HCT116 (cell line): ENCODE measurements around the gene COL19A1. TPM values are rescaled to one million over a fixed set of nuclear protein-coding genes. Genes with fewer than 3 reads are reported as not detected.

Source experiments
- ATAC-seq: fragments of 200-7000 bp; cut with Tn5 transposase; 2 replicates; pipeline ENCODE4 v1.9.1; 2020; ENCODE audit warnings: mild to moderate bottlenecking, moderate library complexity
- BruUV-seq: library from RNA; stranded (reverse); fragments of 400-500 nt; replicated peaks from 2 replicates; lab custom pipeline; 2021; lab: Mats Ljungman, UMichigan
- CTCF ChIA-PET: fragments of 300-600 bp; sonication (Branson Sonifier 250); formaldehyde crosslinking; loops from one replicate; lab custom pipeline; 2021; ENCODE audit warnings: antibody characterized with exemption; lab: Charles Lee
- POLR2A ChIA-PET: fragments of 300-600, 350-600 bp; sonication (Branson Sonifier 250); formaldehyde crosslinking; loops from one replicate; lab custom pipeline; 2021; ENCODE audit warnings: antibody characterized with exemption; lab: Charles Lee
- RAD21 ChIA-PET, 2 experiments: fragments of 300-600 bp; sonication (Branson Sonifier 250); formaldehyde crosslinking; loops; one replicate each; lab custom pipeline; 2023; ENCODE audit warnings: low total read pairs in 2 of 2; ENCODE audit not compliant: uncharacterized antibody in 2 of 2, unreplicated experiment in 2 of 2, low non-redundant PET in 1 of 2; lab: Charles Lee
- DNase-seq: peaks from one replicate; pipeline ENCODE4 v3.0.0-alpha.2; 2010; ENCODE audit warnings: low read depth, low spot score
- H2AFZ ChIP-seq: fragments of 200-600 bp; shearing (Covaris generic), sonication (generic); 2 replicates; pipeline ENCODE4 v1.6.1; 2017; ENCODE audit warnings: low read depth, mixed run types, mixed read lengths, antibody characterized with exemption, low read length; ENCODE audit not compliant: poor library complexity, severe bottlenecking
- H3K27ac ChIP-seq: 2 replicates; pipeline ENCODE4 v1.5.1; 2012; ENCODE audit warnings: low read depth, low read length
- H3K27me3 ChIP-seq: fragments of 200-600 bp; sonication (generic); 2 replicates; pipeline ENCODE4 v1.6.1; 2016; ENCODE audit warnings: mixed run types, low read length, mixed read lengths; ENCODE audit not compliant: insufficient read depth
- H3K36me3 ChIP-seq, 2 experiments: fragments of 200-500 bp in 1 of 2; fragments of 200-600 bp in 1 of 2; sonication (Bioruptor generic) in 1 of 2; sonication (generic) in 1 of 2; 2 replicates each; pipeline versions ENCODE4 v1.5.1 to v1.6.1; 2014 to 2016; ENCODE audit warnings: low read length in 2 of 2, inconsistent platforms in 1 of 2, mixed read lengths in 1 of 2, mixed run types in 1 of 2; ENCODE audit not compliant: insufficient read depth in 2 of 2, control insufficient read depth in 1 of 2
- H3K4me1 ChIP-seq, 2 experiments: fragments of 200-600 bp in 1 of 2; sonication (generic) in 1 of 2; 2 replicates each; pipeline versions ENCODE4 v1.5.1 to v1.6.1; 2012 to 2017; ENCODE audit warnings: low read length in 2 of 2, inconsistent platforms in 1 of 2, mild to moderate bottlenecking in 1 of 2, mixed read lengths in 1 of 2, mixed run types in 1 of 2, moderate library complexity in 1 of 2; ENCODE audit not compliant: insufficient read depth in 2 of 2, control insufficient read depth in 1 of 2
- H3K4me2 ChIP-seq: fragments of 200-600 bp; sonication (generic); 2 replicates; pipeline ENCODE4 v1.6.1; 2017; ENCODE audit warnings: mixed run types, low read length, mixed read lengths
- H3K4me3 ChIP-seq, 2 experiments: fragments of 200-600 bp in 1 of 2; sonication (generic) in 1 of 2; replicated peaks in 1 of 2; 2 replicates each; pipeline ENCODE4 v1.5.1; 2011 to 2016; ENCODE audit warnings: low read length in 2 of 2, control low read depth in 1 of 2, low read depth in 1 of 2, mild to moderate bottlenecking in 1 of 2, mixed read lengths in 1 of 2, mixed run types in 1 of 2
- H3K79me2 ChIP-seq: fragments of 200-600 bp; sonication (generic); 2 replicates; pipeline ENCODE4 v1.6.1; 2017; ENCODE audit warnings: mild to moderate bottlenecking, mixed run types, low read length, moderate library complexity, mixed read lengths; ENCODE audit not compliant: insufficient read depth
- H3K9ac ChIP-seq: fragments of 200-600 bp; sonication (generic); 2 replicates; pipeline ENCODE4 v1.6.1; 2016; ENCODE audit warnings: low read length, mixed read lengths
- H3K9me2 ChIP-seq: fragments of 200-600 bp; sonication (generic), shearing (Covaris generic); 2 replicates; pipeline ENCODE4 v1.6.1; 2017; ENCODE audit warnings: mixed run types, mild to moderate bottlenecking, moderate library complexity; ENCODE audit not compliant: insufficient read depth
- H3K9me3 ChIP-seq, 2 experiments: fragments of 200-500 bp in 1 of 2; fragments of 200-600 bp in 1 of 2; sonication (Bioruptor generic) in 1 of 2; sonication (generic) in 1 of 2; 2 replicates each; pipeline ENCODE4 v1.6.1; 2014 to 2017; ENCODE audit warnings: low read length in 2 of 2, mixed read lengths in 2 of 2, inconsistent platforms in 1 of 2, low read depth in 1 of 2, mild to moderate bottlenecking in 1 of 2, mixed run types in 1 of 2, moderate library complexity in 1 of 2; ENCODE audit not compliant: control insufficient read depth in 1 of 2, insufficient read depth in 1 of 2
- H4K20me1 ChIP-seq: fragments of 200-600 bp; sonication (generic), shearing (Covaris generic); 2 replicates; pipeline ENCODE4 v1.6.1; 2017; ENCODE audit warnings: mixed run types, mild to moderate bottlenecking, moderate library complexity; ENCODE audit not compliant: insufficient read depth
- CBX3 ChIP-seq: IDR thresholded peaks from 2 replicates; pipeline ENCODE4 v1.6.1; 2012; ENCODE audit warnings: low read depth
- CEBPB ChIP-seq: IDR thresholded peaks from 2 replicates; pipeline ENCODE4 v1.6.1; 2012; ENCODE audit warnings: low read depth
- EGR1 ChIP-seq: IDR thresholded peaks from 2 replicates; pipeline ENCODE4 v1.6.1; 2012; ENCODE audit warnings: low read depth
- EZH2phosphoT487 ChIP-seq: fragments of 200-600 bp; IDR thresholded peaks from 2 replicates; pipeline ENCODE4 v1.6.1; 2018; ENCODE audit warnings: antibody characterized with exemption, borderline replicate concordance
- FOSL1 ChIP-seq: IDR thresholded peaks from 2 replicates; pipeline ENCODE4 v1.6.1; 2012; ENCODE audit warnings: low read depth
- JUND ChIP-seq: IDR thresholded peaks from 2 replicates; pipeline ENCODE4 v1.6.1; 2012
- TCF7L2 ChIP-seq: IDR thresholded peaks from 2 replicates; pipeline ENCODE4 v1.7.0; 2011; ENCODE audit warnings: borderline replicate concordance, inconsistent platforms; ENCODE audit not compliant: insufficient read depth, insufficient read length; ENCODE audit errors: extremely low read depth
- ZNF274 ChIP-seq: fragments of 200-500 bp; sonication (Bioruptor generic); IDR thresholded peaks from 2 replicates; pipeline ENCODE4 v1.6.1; 2014; ENCODE audit warnings: mild to moderate bottlenecking, low read depth, low read length, inconsistent platforms
- intact Hi-C: fragments of 100-400 bp; cut with micrococcal nuclease; formaldehyde crosslinking; loops from 2 replicates; pipeline ENCODE4 v1.10.0; 2022
- total RNA-seq: library from RNA; stranded (reverse); gene quantifications from one replicate; pipeline ENCODE4 v1.2.1, GENCODE V29; 2021; ENCODE audit not compliant: unreplicated experiment
- TF ChIP-seq, protein P1 (sequence below), 3 experiments: fragments of 200-600 bp in 1 of 3; sonication (generic) in 1 of 3; IDR thresholded peaks in 2 of 3; conservative IDR thresholded peaks in 1 of 3; 2 replicates each; pipeline ENCODE4 v1.5.1; 2012 to 2017; ENCODE audit warnings: low read depth in 2 of 3, low read length in 2 of 3, antibody characterized with exemption in 1 of 3, borderline replicate concordance in 1 of 3, control low read depth in 1 of 3, mild to moderate bottlenecking in 1 of 3, mixed read lengths in 1 of 3, mixed run types in 1 of 3, moderate library complexity in 1 of 3; ENCODE audit not compliant: insufficient read depth in 1 of 3
- TF ChIP-seq, protein P2 (sequence below): IDR thresholded peaks from 2 replicates; pipeline ENCODE4 v1.6.1; 2012

COL19A1 gene
- total RNA-seq, 1 experiment from 2014 or later = not detected

DNA sequence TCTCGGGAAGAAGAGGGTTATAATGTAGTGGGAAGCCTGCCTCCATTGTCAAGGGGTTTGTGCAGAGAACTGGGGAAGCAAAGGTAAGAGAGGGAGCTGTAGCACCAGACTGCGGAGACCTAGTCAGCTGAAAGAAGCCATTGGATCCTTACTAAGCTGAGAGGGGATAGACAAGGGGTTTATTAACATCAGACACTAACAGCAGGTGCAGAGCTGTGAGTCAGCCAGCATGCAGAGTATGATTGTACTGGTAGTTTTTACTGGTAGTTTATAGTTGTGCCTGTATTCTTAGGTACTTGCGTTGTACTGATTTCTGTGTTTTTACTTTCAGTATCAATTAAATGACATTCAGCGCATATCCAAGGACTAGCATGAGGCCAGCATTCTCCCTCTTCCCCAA, 17.8 kb upstream of the COL19A1 start:
- intact Hi-C loops = no loop called here
- no peak overlapping the region for H3K4me3 ChIP-seq
- no peak for DNase-seq

DNA sequence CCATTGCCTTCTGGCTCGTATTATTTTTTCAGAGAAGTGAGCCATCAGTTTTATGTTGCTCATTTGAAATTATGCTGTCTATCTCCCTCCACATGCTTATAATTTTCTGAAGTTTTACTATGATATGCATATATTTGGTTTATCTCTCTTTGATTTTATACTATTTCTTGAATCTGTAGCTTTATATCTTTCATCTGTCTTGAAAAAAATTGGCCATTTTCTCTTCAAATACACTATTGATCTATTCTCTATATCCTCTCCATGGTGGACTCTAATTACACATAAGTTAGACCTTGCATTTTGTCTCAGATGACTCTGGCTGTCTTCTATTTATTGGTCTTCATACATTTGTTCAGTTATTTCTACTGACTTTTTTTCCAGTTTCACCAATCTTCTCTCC, 13.7 kb upstream of the COL19A1 start:
- RAD21 ChIA-PET = no interaction called here
- CTCF ChIA-PET = no interaction called here
- POLR2A ChIA-PET = no interaction called here
- Histone ChIP-seq H3K4me2 (no peak overlapping the region), H3K4me1 (no peaks in the 10 kb centered on the region), H3K9ac (no peak overlapping the region), H3K79me2 (no peaks in the 10 kb centered on the region), H3K27ac (no peak overlapping the region), H3K4me3 (no peak overlapping the region), H3K9me2 (no peaks in the 10 kb centered on the region), H4K20me1 (no peaks in the 10 kb centered on the region), H3K27me3 (no peaks in the 10 kb centered on the region), H3K36me3 (no peaks in the 10 kb centered on the region), H3K9me3 (no peaks in the 10 kb centered on the region), H2AFZ (no peak overlapping the region)
- intact Hi-C loops = no loop called here
- BruUV-seq = no TSS peak
- ATAC-seq (no peak), DNase-seq (no peak)
- TF ChIP-seq, protein P1, sequence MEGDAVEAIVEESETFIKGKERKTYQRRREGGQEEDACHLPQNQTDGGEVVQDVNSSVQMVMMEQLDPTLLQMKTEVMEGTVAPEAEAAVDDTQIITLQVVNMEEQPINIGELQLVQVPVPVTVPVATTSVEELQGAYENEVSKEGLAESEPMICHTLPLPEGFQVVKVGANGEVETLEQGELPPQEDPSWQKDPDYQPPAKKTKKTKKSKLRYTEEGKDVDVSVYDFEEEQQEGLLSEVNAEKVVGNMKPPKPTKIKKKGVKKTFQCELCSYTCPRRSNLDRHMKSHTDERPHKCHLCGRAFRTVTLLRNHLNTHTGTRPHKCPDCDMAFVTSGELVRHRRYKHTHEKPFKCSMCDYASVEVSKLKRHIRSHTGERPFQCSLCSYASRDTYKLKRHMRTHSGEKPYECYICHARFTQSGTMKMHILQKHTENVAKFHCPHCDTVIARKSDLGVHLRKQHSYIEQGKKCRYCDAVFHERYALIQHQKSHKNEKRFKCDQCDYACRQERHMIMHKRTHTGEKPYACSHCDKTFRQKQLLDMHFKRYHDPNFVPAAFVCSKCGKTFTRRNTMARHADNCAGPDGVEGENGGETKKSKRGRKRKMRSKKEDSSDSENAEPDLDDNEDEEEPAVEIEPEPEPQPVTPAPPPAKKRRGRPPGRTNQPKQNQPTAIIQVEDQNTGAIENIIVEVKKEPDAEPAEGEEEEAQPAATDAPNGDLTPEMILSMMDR (IDR thresholded peaks at IDR 0.05 in 2 of 3, conservative IDR thresholded peaks at IDR 0.05 in 1 of 3; ENCODE audit: borderline replicate concordance in 1 of 3, insufficient read depth in 1 of 3, low read depth in 2 of 3, low read length in 2 of 3) = no peak
- TF ChIP-seq ZNF274 (no peak), JUND (no peak), EGR1 (no peak), FOSL1 (no peak), EZH2phosphoT487 (no peak), CBX3 (no peak), TCF7L2 (no peak)
- TF ChIP-seq, protein P2, sequence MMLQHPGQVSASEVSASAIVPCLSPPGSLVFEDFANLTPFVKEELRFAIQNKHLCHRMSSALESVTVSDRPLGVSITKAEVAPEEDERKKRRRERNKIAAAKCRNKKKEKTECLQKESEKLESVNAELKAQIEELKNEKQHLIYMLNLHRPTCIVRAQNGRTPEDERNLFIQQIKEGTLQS = no peak

More for the DNA sequence above, 17.8 kb upstream of the COL19A1 start:
- H3K27ac ChIP-seq = no peak overlapping the region
- no peak overlapping the region for H3K9ac ChIP-seq
- RAD21 ChIA-PET = no interaction called here
- no peak overlapping the region for H3K4me2 ChIP-seq
- POLR2A ChIA-PET = no interaction called here
- no peaks in the 10 kb centered on the region for H3K79me2 ChIP-seq
- no peaks in the 10 kb centered on the region for H3K9me3 ChIP-seq
- H3K27me3 ChIP-seq = no peaks in the 10 kb centered on the region
- TF ChIP-seq CEBPB (no peak), EZH2phosphoT487 (no peak), ZNF274 (no peak), EGR1 (no peak)
- TF ChIP-seq, protein P1 (IDR thresholded peaks at IDR 0.05 in 2 of 3, conservative IDR thresholded peaks at IDR 0.05 in 1 of 3; ENCODE audit: borderline replicate concordance in 1 of 3, insufficient read depth in 1 of 3, low read depth in 2 of 3, low read length in 2 of 3) = no peak
- H3K36me3 ChIP-seq = no peaks in the 10 kb centered on the region
- no peak for ATAC-seq
- H2AFZ ChIP-seq = no peak overlapping the region
- no peaks in the 10 kb centered on the region for H3K9me2 ChIP-seq
- CTCF ChIA-PET = no interaction called here
- no peaks in the 10 kb centered on the region for H3K4me1 ChIP-seq
- no peaks in the 10 kb centered on the region for H4K20me1 ChIP-seq
- no TSS peak for BruUV-seq
